ENCODE measurements around the gene DDX31.
"Not testable (repeated sequence)": the region's sequence is repeated elsewhere in the genome, so short reads cannot be mapped to it uniquely, and the experiment has no call there.

Gene DDX31

DNA sequence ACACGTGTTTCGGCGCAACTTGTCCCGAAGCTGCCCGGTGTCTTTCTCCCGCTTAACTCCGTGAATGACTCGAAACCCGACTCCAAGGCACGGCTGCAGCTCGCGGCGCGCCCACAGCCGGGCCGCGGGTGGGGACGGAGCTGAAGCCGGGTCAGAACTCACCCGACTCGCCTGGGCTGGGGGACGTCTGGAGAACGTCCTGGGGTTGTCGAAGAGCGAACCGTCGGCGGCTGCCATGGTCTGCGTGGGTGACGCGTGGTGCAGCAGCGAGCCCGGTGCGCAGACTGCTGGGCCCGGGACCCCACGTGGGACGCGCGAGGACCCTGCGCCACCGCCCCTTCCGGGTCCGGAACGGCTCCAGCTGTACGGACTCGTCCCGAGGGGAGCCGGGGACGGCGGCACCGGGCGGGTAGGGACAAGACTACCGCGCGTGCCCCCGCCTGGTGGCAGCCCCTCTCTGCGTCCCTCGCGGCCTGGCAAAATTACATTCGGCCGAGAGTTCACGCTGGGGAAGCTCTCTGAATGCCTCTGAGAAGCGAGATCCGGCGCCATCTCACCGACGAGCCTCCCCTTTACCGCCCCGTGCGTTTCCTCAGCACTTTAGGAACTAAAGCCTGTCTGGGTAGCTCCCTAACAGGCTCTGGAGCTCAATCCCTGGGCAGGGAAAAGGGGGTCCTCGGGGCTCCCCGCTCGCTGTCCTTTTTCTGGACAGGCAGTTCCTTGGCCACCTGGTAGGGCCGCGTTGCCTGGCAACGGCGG, at the start of gene DDX31:
Gene DDX31 (minus strand): TSS at position 286 of the 759 bp plus-strand sequence. CDS start 49 bp downstream, at position 237.
- DNase-seq (ENCODE audit: low read depth): peak; percentile 61

DNA sequence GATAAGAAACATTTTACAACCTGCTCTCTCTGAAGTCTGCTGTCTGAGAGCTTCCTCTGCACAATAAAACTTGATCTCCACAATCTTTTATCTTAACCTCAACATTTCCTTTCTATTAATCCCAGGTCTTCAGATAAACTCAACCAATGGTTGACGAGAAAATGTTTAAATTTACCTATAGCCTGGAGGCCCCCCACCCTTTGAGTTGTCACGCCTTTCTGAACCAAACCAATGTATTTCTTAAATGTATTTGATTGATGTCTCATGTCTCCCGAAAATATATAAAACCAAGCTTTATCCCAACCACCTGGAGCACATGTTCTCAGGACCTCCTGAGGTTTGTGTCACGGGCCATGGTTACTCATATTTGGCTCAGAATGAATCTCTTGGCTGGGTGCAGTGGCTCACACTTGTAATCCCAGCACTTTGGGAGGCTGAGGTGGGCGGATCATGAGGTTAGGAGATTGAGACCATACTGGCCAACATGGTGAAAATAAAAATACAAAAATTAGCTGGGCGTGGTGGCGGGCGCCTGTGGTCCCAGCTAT, 48.7 kb upstream of the DDX31 start:
- DNase-seq (ENCODE audit: low read depth): not testable (repeated sequence)

DNA sequence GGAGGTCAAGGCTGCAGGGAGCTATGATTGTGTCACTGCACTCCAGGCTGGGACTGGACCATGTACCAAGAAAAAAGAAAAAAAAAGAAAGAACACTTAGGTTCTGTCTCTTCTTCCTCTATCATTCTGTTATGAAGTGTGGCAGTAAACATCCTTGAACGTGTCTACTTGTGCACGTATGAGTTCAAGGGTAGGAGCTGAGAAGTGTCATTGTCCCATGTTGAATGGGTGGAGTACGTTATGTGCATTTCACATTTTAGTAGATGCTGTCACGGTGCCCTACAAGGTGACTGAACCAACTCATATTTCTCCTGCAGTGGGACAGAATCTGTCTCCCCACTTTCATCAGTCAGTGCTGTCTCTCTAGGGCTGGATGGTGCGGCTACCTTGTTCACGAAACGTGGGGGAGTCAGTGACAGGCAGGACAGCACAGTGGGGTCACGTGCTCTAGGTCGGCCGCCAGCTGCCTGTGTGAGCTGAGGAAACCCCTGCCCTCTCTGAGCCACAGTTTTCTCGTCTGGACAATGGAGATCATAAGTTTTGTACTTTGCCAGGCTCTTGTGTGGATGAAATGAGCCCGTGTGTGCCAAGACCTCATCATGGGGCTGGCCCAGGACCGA, 47.7 kb upstream of the DDX31 start:
- DNase-seq (ENCODE audit: low read depth): no peak

DNA sequence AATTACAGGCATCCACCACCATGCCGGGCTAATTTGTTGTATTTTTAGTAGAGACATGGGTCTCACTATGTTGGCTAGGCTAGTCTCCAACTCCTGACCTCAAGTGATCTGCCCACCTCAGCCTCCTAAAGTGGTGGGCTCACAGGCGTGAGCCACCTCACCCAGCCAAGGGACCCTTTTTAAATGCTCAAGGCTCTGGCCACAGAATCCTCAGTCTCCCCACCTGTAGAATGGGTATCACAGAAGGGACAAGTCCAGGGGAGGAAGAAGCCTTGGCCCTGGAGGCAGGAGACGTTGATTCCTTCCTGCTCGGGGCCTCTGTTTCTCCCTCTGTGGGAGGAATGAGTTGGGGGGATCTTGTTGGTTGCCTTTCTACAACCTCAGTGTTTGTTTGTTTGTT, 46.2 kb upstream of the DDX31 start:
- DNase-seq (ENCODE audit: low read depth): no peak

GRCh38 chr9:132712753-132713152, 43.0 kb upstream of the DDX31 start:
- DNase-seq (ENCODE audit: low read depth): no peak

DNA sequence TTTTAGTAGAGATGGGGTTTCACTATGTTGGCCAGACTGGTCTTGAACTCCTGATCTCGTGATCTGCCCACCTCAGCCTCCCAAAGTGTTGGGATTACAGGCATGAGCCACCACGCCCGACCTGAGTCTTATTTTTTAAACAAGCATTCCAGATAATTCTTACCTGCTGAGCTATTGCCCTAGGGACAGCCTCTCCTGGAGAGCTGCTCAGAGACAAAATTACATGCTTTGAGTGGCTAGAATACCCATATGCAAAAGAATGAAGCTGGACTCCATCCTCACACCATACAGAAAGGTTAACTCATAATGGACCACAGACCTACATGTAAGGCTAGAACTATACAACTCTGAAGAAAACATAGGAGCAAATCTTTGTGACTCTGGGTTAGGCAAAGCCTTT, 42.1 kb upstream of the DDX31 start:
- DNase-seq (ENCODE audit: low read depth): no peak

DNA sequence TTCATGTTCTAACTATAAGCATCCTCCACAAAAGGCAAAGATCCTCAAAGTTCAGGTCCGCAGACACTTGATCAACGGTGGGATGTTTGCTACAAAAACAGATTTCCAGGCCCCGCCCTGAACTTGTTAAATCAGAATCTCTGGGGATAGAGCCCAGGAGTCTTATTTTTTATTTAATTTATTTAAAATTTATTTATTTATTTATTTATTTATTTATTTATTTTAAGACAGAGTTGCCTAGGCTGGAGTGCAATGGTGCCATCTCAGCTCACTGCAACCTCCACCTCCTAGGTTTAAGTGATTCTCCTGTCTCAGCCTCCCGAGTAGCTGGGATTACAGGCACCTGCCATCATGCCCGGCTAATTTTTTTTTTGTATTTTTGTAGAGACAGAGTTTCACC, 41.4 kb upstream of the DDX31 start:
- not testable (repeated sequence) for DNase-seq (ENCODE audit: low read depth)

DNA sequence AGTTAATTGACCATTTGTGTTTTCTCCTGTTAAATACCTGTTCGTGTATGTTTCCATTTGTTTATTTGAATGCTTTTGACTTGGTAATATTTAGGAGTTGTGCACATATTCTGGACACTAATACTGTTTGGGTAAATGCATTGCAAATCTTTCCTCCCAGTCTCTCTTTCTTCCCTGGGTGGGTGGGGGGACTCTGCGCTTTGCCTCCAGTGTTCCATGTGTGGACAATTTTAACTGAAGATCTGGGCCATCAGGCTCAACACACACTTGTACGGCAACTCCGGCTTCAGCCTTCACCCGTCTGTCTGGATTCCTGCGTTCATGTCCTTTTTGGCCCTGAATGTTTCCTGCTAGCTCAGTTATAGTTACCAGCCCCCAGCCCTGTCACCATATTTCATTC, 40.5 kb upstream of the DDX31 start:
- no peak for DNase-seq (ENCODE audit: low read depth)

DNA sequence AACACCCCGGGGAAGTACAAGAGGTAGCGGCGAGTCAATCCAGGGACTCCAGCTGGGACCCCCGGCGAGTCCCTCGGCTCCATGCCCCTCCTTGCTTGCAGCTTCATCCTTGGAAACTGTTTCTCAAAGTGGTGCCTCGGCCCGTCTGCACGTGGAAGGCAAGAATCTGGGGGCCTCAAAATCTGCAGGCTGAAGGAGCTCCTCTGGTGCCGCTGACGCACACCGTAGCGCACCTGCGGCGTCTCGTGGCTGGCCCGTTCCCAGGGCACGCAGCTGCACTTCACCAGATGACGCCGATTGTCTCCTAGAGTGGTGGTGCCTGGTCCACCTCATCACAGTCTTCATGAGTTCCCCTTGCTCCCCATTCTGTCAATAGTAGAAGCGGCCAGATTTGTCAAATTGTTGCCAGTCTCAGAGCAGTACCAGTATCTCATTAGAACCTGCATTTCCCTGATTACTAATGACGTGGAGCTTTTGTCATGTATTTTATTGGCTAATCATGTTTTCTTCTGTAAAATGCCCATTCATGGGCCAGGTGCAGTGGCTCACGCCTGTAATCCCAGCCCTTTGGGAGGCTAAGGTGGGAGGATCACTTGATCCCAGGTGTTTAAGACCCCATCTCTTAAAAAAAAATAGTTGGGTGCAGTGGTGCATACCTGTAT, 39.1 kb upstream of the DDX31 start:
- no peak for DNase-seq (ENCODE audit: low read depth)

DNA sequence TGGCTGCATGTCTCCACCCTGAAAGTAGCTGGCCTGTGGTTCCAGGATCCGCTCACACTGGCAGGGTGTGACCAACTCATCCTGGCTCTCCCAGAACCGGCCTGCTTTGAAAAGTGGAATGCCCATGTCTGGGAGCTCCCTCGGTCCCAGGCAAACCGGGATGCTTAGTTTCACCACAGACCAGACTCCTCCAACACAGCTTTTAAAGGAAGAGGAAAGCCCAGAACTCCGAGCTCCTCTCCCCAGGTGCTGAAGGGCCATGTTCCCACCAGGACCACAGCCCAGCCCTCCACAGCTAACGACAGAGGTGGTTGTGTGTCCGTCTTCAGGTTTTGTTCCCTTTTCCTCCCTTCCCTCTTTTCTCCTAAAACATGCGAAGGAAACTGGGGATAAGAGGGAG, 38.5 kb upstream of the DDX31 start:
- DNase-seq (ENCODE audit: low read depth): no peak

DNA sequence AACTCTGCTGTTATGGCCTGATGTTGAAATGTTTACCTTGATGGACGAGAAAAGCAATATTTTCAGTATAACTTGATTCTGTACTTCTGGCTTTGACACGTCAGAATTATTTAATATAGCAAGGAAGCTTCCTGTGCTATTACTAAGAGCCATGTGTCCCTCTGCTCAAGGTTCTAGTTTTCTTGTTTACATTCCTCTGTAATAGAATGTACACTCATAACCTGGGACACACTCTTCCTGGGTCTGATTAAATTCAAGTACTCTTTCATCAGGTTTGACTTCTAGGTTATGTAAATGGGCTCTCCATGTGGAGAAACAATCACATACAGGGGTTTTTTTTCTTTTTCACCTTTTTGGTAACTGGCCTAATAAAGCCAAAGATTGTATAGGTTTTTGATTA, 33.6 kb upstream of the DDX31 start:
- no peak for DNase-seq (ENCODE audit: low read depth)

- no peak for DNase-seq (ENCODE audit: low read depth)
These were observed 32.5 kb upstream of the DDX31 start for GRCh38 chr9:132702254-132702653.

GRCh38 chr9:132699956-132700355, 30.2 kb upstream of the DDX31 start:
- peak; percentile 4 for DNase-seq (ENCODE audit: low read depth)

DNA sequence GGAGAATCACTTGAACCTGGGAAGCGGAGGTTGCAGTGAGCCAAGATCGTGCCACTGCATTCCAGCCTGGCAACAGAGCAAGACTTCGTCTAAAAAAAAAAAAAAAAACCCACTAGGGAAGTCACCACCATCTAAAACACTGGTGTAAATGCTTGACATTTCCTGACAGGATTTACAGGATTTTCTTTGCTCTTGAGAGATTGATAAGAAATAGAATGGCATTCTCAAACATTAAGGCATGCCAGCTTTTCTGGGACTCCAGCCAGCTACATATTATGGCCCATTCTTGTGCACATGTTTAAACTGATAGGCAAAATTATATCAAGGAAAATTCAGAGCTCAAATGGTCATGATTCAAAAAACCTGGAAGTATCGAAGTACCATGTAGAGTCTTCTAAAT, 29.2 kb upstream of the DDX31 start:
- no peak for DNase-seq (ENCODE audit: low read depth)

DNA sequence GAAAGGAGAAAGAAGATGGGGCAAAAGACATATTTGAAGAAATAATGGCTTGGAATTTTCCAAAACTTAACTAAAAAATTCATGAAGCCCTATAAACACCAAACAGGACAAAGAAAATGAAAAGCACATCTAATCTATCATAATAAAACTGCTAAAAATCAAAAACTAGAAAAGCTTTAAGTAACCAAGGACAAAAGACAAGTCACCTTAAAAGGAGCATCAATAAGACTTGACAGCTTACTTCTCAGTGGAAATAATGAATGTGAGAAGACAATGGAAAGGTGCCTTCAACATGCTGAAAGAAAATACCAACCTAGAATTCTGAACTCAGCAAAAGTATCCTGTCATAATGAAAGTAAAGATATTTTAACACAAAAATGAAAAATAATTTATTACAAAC, 27.4 kb upstream of the DDX31 start:
- no peak for DNase-seq (ENCODE audit: low read depth)

- no peak for DNase-seq (ENCODE audit: low read depth)
These were observed 24.4 kb upstream of the DDX31 start for GRCh38 chr9:132694144-132694543.

GRCh38 chr9:132690696-132691095, 20.9 kb upstream of the DDX31 start:
- DNase-seq (ENCODE audit: low read depth): no peak

- no peak for DNase-seq (ENCODE audit: low read depth)
These were observed 14.1 kb upstream of the DDX31 start for GRCh38 chr9:132683873-132684272.

GRCh38 chr9:132681561-132681960, 11.8 kb upstream of the DDX31 start:
- DNase-seq (ENCODE audit: low read depth): no peak

DNA sequence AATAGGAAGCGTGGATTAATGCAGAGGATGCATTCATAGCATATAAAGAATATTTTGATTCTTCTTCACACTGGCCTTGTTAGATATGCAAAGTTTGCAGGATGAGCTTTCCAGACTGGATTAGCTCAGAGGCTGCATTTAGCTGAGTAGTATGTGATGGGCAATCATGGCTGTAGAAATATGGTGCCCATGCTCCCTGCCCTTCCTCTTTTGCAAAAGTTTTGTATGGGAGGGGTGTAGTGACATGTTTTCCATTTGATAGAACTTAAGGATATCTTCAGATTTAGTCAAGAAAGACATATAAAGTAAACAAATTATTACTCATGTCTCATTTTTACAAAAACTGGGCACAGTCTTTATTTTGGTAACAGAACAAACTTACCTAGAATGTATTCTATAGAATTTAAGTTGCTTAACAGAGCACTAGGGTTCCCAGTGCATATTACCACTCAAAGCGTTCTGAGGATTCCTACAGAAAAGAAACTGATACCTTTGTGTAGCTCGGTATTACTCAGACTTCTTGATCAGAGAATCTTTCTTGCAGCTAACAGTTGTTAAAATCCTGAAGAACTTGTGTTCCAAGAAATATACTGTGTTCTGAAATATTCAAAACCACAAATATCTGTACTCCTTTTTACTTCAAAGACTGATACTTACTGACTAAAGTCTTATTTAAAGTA, 10.3 kb upstream of the DDX31 start:
- no peak for DNase-seq (ENCODE audit: low read depth)

DNA sequence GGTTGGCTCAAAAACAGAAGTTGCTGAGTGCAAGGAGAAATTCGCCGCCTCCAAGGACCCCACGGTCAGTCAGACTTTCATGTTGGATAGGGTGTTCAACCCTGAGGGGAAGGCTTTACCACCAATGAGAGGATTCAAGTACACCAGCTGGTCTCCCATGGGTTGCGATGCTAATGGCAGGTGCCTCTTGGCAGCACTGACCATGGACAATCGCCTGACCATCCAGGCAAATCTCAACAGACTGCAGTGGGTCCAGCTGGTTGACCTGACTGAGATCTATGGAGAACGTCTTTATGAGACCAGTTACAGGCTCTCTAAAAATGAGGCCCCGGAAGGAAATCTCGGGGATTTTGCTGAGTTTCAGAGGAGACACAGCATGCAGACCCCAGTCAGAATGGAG, 8.2 kb upstream of the DDX31 start:
- DNase-seq (ENCODE audit: low read depth): no peak

GRCh38 chr9:132674485-132674884, 4.7 kb upstream of the DDX31 start:
- no peak for DNase-seq (ENCODE audit: low read depth)
